PC-3 (cell line): ENCODE data around the gene SLC25A51. TPM values are rescaled to one million over a fixed set of nuclear protein-coding genes. Genes with fewer than 3 reads are reported as not detected.

Experiments used
- ATAC-seq: fragments of 200-7000 bp; cut with Tn5 transposase; 2 replicates; pipeline ENCODE4 v1.9.1; 2020; ENCODE audit warnings: mild to moderate bottlenecking, moderate library complexity
- BruUV-seq: library from RNA; stranded (reverse); fragments of 400-500 nt; replicated peaks from 2 replicates; lab custom pipeline; 2021; lab: Mats Ljungman, UMichigan
- CTCF ChIA-PET: fragments of 300-600 bp; sonication (Branson Sonifier 250); formaldehyde crosslinking; loops from one replicate; lab custom pipeline; 2022; ENCODE audit warnings: antibody characterized with exemption; lab: Charles Lee
- POLR2A ChIA-PET: fragments of 300-600 bp; sonication (Branson Sonifier 250); formaldehyde crosslinking; loops from one replicate; lab custom pipeline; 2022; ENCODE audit warnings: antibody characterized with exemption; ENCODE audit not compliant: unreplicated experiment; lab: Charles Lee
- DNase-seq: peaks from one replicate; pipeline ENCODE4 v3.0.0-alpha.2; 2015
- H2AFZ ChIP-seq: fragments of 300-600 bp; sonication (generic); 2 replicates; pipeline ENCODE4 v1.6.0; 2016; ENCODE audit warnings: antibody characterized with exemption, low read length
- H3F3A ChIP-seq: fragments of 300-600 bp; sonication (generic); one replicate; pipeline ENCODE4 v1.6.0; 2017; ENCODE audit warnings: antibody characterized with exemption, low read length, control low read depth, mild to moderate bottlenecking; ENCODE audit not compliant: unreplicated experiment
- H3K27ac ChIP-seq: fragments of 300-600 bp; sonication (generic); 2 replicates; pipeline ENCODE4 v1.5.1; 2016; ENCODE audit warnings: mild to moderate bottlenecking, low read length
- H3K27me3 ChIP-seq: fragments of 300-600 bp; sonication (generic); 2 replicates; pipeline ENCODE4 v1.6.1; 2016; ENCODE audit warnings: low read length, mixed read lengths
- H3K36me3 ChIP-seq: fragments of 300-600 bp; sonication (generic); 2 replicates; pipeline ENCODE4 v1.6.1; 2016; ENCODE audit warnings: low read depth, mixed run types, low read length, mixed read lengths
- H3K4me1 ChIP-seq: fragments of 300-600 bp; sonication (generic); 2 replicates; pipeline ENCODE4 v1.5.1; 2016; ENCODE audit warnings: low read length; ENCODE audit not compliant: insufficient read depth
- H3K4me2 ChIP-seq: fragments of 300-600 bp; sonication (generic); 2 replicates; pipeline ENCODE4 v1.6.0; 2016; ENCODE audit warnings: low read length
- H3K4me3 ChIP-seq: fragments of 300-600 bp; sonication (generic); 2 replicates; pipeline ENCODE4 v1.5.1; 2016; ENCODE audit warnings: mild to moderate bottlenecking, low read length, mixed read lengths
- H3K79me2 ChIP-seq: fragments of 300-600 bp; sonication (generic); 2 replicates; pipeline ENCODE4 v1.6.1; 2017; ENCODE audit warnings: low read length, mixed read lengths
- H3K9ac ChIP-seq: fragments of 300-600 bp; sonication (generic); 2 replicates; pipeline ENCODE4 v1.6.0; 2016; ENCODE audit warnings: mild to moderate bottlenecking, low read length
- H3K9me2 ChIP-seq: fragments of 300-600 bp; sonication (generic); replicated peaks from 2 replicates; pipeline ENCODE4 v1.6.1; 2016; ENCODE audit warnings: mixed run types, low read length, mixed read lengths
- H3K9me3 ChIP-seq: fragments of 300-600 bp; sonication (generic); 2 replicates; pipeline ENCODE4 v1.6.1; 2016; ENCODE audit warnings: low read length, mixed read lengths
- H4K20me1 ChIP-seq: fragments of 300-600 bp; sonication (generic); 2 replicates; pipeline ENCODE4 v1.6.1; 2016; ENCODE audit warnings: low read length, mixed read lengths
- CTCF ChIP-seq: fragments of 300-600 bp; sonication (generic); conservative IDR thresholded peaks from 2 replicates; pipeline ENCODE4 v1.5.1; 2017; ENCODE audit warnings: antibody characterized with exemption, low read depth, mild to moderate bottlenecking, low read length
- EZH2 ChIP-seq: fragments of 300-600 bp; sonication (generic); IDR thresholded peaks from one replicate; pipeline ENCODE4 v1.6.1; 2017; ENCODE audit warnings: antibody characterized with exemption, mild to moderate bottlenecking, low read length; ENCODE audit not compliant: unreplicated experiment
- EZH2phosphoT487 ChIP-seq: fragments of 300-600 bp; sonication (generic); IDR thresholded peaks from 2 replicates; pipeline ENCODE4 v1.6.1; 2018; ENCODE audit warnings: mild to moderate bottlenecking, antibody characterized with exemption, low read length, borderline replicate concordance
- intact Hi-C: fragments of 100-400 bp; cut with micrococcal nuclease; formaldehyde crosslinking; loops from 2 replicates; pipeline ENCODE4 v1.9.0; 2023
- total RNA-seq: library from RNA; depleted of rRNA; stranded (reverse); fragments of >200 nt; gene quantifications from 2 replicates; pipeline ENCODE4 v1.2.3, GENCODE V29; 2014

SLC25A51 gene
- total RNA-seq, 1 experiment from 2014 or later, result 24.1 TPM

GRCh38 chr9:37931592-37931991, 27.7 kb upstream of the SLC25A51 start:
- peaks cover 32% of the 10 kb centered on the region for H3K36me3 ChIP-seq

GRCh38 chr9:37929441-37929895, 25.5 kb upstream of the SLC25A51 start:
- Histone ChIP-seq H3K27me3 (no peaks in the 10 kb centered on the region), H3K9ac (no peak overlapping the region), H3K9me2 (no peaks in the 10 kb centered on the region), H3K4me2 (no peak overlapping the region), H3K9me3 (no peaks in the 10 kb centered on the region), H3K4me3 (no peak overlapping the region), H4K20me1 (no peaks in the 10 kb centered on the region), H2AFZ (no peak overlapping the region), H3K36me3 (peaks cover 30% of the 10 kb centered on the region), H3K79me2 (peaks cover 41% of the 10 kb centered on the region), H3K4me1 (peaks cover 19% of the 10 kb centered on the region), H3K27ac (no peak overlapping the region), H3F3A (no peaks in the 10 kb centered on the region)
- TF ChIP-seq EZH2phosphoT487 (no peak), CTCF (no peak), EZH2 (no peak)
- no peak for DNase-seq
- ChIA-PET CTCF (no interaction called here), POLR2A (no interaction called here)
- BruUV-seq, result no TSS peak
- intact Hi-C loops, result no loop called here
- ATAC-seq, result no peak; the same call in 1 of the 2 replicates

More at GRCh38 chr9:37931592-37931991, 27.7 kb upstream of the SLC25A51 start:
- Histone ChIP-seq H3K4me3 (no peak overlapping the region), H3K4me1 (peaks cover 17% of the 10 kb centered on the region), H3K9ac (no peak overlapping the region), H3F3A (no peaks in the 10 kb centered on the region), H3K27me3 (no peaks in the 10 kb centered on the region), H3K27ac (no peak overlapping the region), H3K79me2 (peaks cover 51% of the 10 kb centered on the region), H4K20me1 (no peaks in the 10 kb centered on the region), H3K9me2 (no peaks in the 10 kb centered on the region), H3K4me2 (no peak overlapping the region), H2AFZ (no peak overlapping the region), H3K9me3 (no peaks in the 10 kb centered on the region)
- ChIA-PET CTCF (no interaction called here), POLR2A (no interaction called here)
- no TSS peak for BruUV-seq
- ATAC-seq (no peak), DNase-seq (no peak)
- TF ChIP-seq EZH2phosphoT487, result no peak
- intact Hi-C loops, result no loop called here

GRCh38 chr9:37928552-37929430, 24.9 kb upstream of the SLC25A51 start:
- Histone ChIP-seq H4K20me1 (no peaks in the 10 kb centered on the region), H3K27me3 (no peaks in the 10 kb centered on the region), H2AFZ (no peak overlapping the region), H3K79me2 (peaks cover 41% of the 10 kb centered on the region), H3K36me3 (peaks cover 30% of the 10 kb centered on the region), H3K4me2 (no peak overlapping the region), H3K9me2 (no peaks in the 10 kb centered on the region), H3K4me3 (no peak overlapping the region), H3K4me1 (peaks cover 19% of the 10 kb centered on the region), H3K27ac (no peak overlapping the region), H3K9ac (no peak overlapping the region), H3F3A (no peaks in the 10 kb centered on the region), H3K9me3 (no peaks in the 10 kb centered on the region)
- BruUV-seq, result no TSS peak
- TF ChIP-seq EZH2 (no peak), EZH2phosphoT487 (no peak), CTCF (no peak)
- DNase-seq, result no peak
- CTCF ChIA-PET, result no interaction called here
- intact Hi-C loops, result no loop called here
- no peak for ATAC-seq
- POLR2A ChIA-PET, result no interaction called here
